Cerebellar cortex (tissue), 1 donor: ENCODE data around the gene TPP1.

Experiments
- DNase-seq: peaks from one replicate; pipeline ENCODE4 v3.0.0-alpha.2; 2015; ENCODE audit warnings: low spot score

Gene TPP1

GRCh38 chr11:6619004-6619745, at the start of gene TPP1:
TPP1 (minus strand) TSS chr11:6619422; CDS start chr11:6619400, 22 bp downstream.
- peak; percentile 99 for DNase-seq

GRCh38 chr11:6667733-6668374, 48.6 kb upstream of the TPP1 start:
- DNase-seq: peak; percentile 11

- DNase-seq: no peak
Measured at GRCh38 chr11:6666302-6667183, 47.3 kb upstream of the TPP1 start.

GRCh38 chr11:6664551-6664950, 45.3 kb upstream of the TPP1 start:
- no peak for DNase-seq

- no peak for DNase-seq
Measured at GRCh38 chr11:6663794-6664469, 44.7 kb upstream of the TPP1 start.

GRCh38 chr11:6660712-6661111, 41.5 kb upstream of the TPP1 start:
- no peak for DNase-seq

- DNase-seq: no peak
Measured at GRCh38 chr11:6658647-6659046, 39.4 kb upstream of the TPP1 start.

- no peak for DNase-seq
Measured at GRCh38 chr11:6657346-6657745, 38.1 kb upstream of the TPP1 start.

GRCh38 chr11:6656936-6657335, 37.7 kb upstream of the TPP1 start:
- DNase-seq: no peak

- no peak for DNase-seq
Measured at GRCh38 chr11:6656584-6656915, 37.3 kb upstream of the TPP1 start.

GRCh38 chr11:6655790-6656583, 36.8 kb upstream of the TPP1 start, which contains the start of gene DCHS1:
DCHS1 (minus strand) TSS chr11:6655809; CDS start chr11:6641613, 14,196 bp downstream.
- DNase-seq: no peak

GRCh38 chr11:6655020-6655789, 36.0 kb upstream of the TPP1 start:
- no peak for DNase-seq

GRCh38 chr11:6654281-6655019, 35.2 kb upstream of the TPP1 start:
- DNase-seq: peak; percentile 3

GRCh38 chr11:6653656-6654055, 34.4 kb upstream of the TPP1 start:
- no peak for DNase-seq

- DNase-seq: no peak
Measured at GRCh38 chr11:6653097-6653496, 33.9 kb upstream of the TPP1 start.

GRCh38 chr11:6652182-6652581, 33.0 kb upstream of the TPP1 start:
- DNase-seq: no peak

GRCh38 chr11:6650980-6651379, 31.8 kb upstream of the TPP1 start:
- no peak for DNase-seq

- no peak for DNase-seq
Measured at GRCh38 chr11:6650104-6650503, 30.9 kb upstream of the TPP1 start.

- no peak for DNase-seq
Measured at GRCh38 chr11:6648501-6648900, 29.3 kb upstream of the TPP1 start.

GRCh38 chr11:6647836-6648235, 28.6 kb upstream of the TPP1 start:
- no peak for DNase-seq
